Measurements from ENCODE around the gene MDH1B.
"Not testable (repeated sequence)": the region's sequence is repeated elsewhere in the genome, so short reads cannot be mapped to it uniquely, and the experiment has no call there.

Gene MDH1B

DNA sequence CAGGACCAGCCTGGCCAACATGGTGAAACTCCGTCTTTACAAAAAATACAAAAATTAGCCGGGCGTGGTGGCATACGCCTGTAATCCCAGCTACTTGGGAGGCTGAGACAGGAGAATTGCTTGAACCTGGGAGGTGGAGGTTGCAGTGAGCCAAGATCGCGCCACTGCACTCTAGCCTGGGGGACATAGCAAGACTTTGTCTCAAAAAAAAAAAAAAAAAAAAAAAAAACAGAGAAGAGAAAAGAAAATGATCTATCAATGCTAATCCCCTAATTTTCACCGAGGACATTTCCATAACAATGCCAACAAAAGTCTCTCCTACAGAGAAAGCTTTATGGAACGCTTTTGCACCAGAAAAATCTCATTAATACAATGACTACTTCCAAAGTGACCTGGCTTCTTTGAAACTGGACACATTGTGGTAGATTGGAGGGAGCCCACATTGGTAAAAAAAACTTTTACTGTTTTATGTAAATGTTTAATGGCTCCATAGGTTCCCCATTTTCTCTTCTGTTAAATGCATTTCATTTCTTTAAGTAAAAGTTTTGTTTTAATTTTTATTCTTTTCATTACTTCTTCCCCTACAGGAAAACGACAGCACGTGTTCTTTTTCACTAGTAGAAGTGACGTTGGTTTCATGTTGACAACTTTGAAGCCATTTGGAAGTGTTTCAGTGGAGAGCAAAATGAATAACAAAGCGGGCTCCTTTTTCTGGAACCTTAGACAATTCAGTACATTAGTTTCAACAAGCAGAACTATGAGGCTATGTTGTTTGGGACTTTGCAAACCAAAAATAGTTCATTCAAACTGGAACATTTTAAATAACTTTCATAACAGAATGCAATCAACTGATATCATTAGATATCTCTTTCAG is 1.2 kb upstream of the MDH1B start:
- DNase-seq = no peak

DNA sequence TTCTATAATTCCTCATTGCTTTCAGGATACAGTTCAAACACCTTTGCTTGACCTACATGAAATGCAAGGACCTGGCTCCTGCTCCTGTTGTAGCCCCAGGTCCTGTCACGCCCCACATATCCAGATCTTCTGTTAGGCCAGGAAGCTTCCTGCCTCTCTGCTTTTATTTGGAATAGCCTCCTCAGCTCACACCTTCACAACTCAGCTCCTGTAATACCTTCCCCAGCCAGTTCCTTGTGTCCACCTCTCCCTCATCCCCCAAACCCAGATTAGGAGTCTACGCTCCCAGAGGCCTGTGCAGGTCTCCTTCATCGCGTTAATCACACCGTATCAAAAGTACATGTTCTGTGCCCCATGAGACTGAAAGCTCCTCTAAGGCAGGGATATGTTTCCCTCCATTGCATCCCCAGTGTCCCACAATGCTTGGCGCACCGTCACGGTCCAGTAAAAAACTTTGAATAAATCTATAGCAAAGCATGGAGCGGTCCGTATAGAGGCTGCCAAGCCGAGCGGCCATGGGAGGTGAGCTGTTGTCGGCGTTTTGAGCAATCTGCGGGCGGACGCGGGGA is 371 bp downstream of the MDH1B start:
- DNase-seq = no peak

DNA sequence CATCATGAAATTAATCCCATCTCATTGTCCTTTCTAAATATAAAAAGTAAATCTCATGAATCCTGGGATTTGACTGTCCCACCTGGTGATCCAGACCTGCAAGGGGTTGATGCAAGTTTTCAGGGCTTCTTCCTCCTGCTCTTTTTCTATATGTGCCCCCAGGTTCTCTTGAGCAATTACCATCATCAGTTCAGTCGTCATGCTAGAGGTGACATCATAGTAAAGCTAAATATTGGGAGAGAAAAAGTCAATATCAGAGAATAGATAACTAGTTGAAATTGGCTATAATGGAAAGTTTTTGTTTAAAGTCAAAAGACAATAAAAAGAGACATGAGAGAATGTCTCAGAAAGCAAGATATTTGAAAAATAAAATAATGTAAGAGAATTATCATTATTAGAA is 8.3 kb downstream of the MDH1B start:
- DNase-seq = no peak

DNA sequence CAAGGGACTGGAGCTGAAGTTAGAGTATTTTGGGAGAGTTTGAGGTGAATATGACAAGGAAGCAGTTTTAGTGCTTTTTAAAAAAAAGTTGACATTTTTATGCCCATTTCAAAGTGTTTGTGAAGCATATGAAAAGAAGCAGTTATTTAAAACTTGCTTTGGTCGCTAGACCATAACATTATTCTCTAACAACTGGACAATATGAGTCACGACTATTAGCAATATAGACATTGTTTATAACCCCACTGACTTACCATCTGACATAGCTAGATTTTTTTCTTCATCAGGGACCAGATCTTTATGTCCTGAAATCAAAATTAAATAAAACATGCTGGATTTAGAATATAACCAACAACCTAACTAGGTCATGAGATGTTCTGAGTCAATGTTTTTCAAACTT is 24.3 kb downstream of the MDH1B start:
- no peak for DNase-seq

DNA sequence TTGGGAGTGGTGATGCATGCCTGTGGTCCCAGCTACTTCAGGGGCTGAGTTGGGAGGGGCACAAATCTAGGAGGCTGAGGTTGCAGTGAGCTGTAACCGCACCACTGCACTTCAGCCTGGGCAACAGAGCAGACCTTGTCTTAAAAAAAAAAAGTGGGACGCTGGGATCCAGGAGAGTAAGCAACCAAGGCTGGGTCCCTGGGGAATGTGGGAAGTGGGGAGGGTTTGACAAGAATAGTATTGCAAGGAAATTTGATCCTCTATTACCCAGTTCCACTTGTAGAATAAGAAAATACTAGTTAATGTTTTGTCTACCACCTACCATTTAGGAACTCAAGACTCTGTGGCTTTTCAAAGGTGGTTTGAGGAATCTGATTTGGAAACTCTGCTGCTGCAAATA is 25.9 kb downstream of the MDH1B start:
- no peak for DNase-seq

DNA sequence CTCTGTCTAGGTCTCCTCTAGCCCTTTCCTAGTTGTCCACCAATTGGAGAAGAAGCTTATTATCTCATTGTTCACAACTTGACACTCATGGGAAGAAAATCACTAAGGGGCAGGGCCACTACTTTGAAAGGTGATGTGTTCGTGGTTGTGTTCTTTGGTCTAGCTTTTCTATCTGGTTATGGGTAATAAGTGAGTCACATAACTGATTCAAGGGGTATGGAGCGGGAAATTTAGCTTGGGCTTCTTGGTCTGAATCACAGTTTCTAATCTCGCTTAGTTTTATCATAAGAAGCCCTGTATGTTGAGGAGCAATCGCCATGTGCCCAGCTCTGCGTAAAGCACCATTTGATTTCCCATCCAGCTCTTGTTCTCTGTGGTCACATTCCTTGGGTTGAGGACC is 28.2 kb downstream of the MDH1B start:
- DNase-seq = no peak

DNA sequence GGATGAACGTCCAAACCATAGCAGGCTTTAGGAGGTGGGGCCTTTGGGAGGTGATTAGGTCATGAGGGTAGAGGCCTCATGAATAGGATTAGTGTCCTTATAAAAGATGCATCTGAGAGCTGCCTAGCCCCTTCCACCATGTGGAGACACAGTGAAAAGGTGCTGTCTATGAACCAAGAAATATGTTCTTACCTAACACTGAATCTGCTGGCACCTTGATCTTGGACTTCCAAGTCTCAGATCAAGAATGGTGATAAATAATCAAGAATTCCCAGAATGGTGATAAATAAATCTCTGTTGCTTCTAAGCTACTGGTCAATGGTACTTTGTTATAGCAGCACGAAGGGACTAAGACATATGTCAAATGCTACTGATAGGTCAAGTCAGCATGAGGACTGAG is 31.8 kb downstream of the MDH1B start:
- no peak for DNase-seq

DNA sequence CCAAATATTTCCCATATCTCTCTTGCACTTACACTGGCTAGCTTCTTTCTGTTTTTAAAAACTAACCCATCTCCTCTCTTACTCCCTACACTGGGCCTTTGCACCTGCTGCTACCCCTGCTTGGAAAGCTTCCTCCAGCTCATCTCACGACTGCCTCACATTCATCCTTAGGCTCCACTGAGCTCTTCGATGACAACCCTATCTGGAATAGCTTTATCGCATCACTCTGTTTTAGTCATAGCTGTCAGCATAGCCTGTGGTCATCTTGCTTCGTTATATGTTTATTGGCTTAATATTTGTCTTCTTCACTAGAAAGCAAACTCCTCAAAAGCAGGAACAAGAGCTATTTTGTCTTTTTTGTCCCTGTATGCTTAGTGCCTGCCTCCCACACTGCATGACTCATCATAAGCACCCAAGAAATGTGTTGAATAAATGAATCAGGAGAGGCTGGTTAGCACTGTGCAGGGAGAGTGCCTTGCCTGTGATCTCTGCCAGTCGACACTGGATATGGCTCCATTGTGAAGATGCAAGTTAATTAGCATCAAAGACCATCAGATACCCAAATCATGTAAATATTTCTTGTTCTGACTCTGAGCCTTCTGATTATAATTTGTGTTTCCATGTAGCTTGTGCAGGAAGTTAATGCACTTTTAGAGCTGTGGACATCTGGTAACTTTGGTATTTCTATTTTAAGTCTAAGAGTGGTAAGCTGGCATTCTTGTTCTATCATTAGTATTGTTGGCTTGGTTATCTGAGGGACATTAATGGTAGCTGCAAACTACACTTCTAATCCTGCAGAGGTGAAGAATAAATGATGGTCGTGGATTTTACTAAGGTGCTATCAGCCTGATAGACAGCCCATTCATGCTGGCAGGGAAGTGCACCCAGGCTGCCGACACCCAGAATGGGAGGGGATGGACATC is 36.6 kb downstream of the MDH1B start:
- DNase-seq = peak; percentile 3

DNA sequence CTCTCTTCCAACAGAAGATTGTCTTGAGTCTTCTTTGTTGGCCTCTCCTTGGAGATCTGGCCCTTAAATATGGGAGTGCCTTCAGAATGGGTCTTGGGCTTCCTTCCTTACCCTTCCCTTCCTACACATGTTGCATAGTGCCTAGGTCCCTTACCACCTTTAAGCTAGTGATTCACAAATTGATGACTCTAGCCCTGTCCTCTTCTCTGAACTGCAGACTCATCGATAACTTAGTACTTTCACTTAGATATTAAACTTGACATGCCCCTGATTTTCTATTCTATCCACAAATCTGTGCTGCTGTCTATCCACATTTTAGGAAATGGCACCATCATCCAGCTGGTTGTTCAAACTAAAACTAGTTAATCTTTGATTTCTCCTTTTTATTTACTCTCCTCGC is 37.8 kb downstream of the MDH1B start:
- no peak for DNase-seq

DNA sequence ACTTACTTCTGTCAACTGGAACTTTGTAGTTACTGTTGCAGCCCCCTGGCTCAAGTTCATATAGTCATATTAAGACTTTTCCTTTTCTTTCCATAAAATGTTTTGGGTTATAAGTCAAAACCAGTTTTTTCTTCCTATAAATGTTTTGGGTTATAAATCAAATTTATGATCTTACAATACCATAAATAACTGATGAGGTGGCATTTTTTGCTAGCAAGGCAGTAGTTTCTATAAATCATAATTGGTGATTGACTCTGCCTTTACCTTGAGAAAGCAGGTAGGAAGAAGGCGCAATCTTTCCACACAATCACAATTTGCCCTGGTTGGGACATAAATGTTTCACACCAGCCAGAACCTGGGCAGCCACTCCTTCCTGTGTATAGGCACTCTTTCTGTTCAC is 41.8 kb downstream of the MDH1B start:
- DNase-seq = no peak

DNA sequence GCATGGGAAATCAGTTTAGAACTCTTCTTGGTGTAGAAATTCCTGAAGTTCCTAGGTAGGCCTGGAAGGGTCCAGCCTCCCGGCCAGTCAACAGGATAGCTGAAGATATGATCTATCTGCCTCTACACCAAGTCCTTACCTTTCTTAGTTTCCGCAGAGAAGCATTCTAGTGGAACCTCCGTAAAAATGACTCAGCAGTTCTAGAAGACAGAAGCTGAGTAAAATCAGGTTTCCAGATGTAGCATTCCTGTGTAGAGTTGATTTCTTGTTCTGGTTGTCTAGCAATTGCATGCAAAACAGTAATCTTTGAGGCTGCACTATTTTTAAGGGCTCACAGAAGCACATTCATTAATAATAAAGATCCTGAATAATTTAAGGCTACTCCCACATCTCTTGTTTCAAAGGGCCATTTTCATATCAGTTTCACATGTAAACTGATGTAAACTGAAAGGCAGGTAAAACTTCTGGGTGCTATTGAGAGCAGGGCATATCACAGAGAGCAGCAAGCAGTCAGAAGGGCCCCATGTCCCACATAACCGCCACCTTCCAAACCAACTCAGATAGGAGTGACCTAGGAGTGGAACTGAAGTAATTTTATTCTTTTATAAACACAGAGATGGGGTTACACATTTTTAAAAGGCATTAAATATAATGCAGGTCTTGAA is 43.7 kb downstream of the MDH1B start:
- DNase-seq = no peak

DNA sequence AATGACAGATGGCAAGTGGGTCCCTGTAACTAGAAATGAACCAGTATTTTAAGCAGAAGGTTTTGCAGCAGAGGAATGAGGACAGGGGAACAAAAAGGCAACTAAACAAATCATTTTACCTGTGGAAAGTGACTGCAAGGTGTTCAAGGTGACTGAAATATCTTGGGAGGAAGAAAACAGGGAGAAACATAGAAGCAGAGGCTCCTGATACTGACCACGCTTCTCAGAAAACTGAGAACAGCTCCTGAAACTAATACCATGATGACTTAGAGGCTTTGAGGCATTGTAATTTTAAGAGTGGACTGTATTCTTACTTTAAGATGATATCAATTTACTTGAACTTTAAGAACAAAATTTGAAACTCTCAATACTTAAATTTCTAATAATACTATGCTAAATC is 46.8 kb downstream of the MDH1B start, which contains the start of gene DYTN:
Gene DYTN (minus strand): TSS at position 101 of the 400 bp plus-strand sequence. CDS start 117 bp downstream, outside the sequence.
- DNase-seq = no peak

DNA sequence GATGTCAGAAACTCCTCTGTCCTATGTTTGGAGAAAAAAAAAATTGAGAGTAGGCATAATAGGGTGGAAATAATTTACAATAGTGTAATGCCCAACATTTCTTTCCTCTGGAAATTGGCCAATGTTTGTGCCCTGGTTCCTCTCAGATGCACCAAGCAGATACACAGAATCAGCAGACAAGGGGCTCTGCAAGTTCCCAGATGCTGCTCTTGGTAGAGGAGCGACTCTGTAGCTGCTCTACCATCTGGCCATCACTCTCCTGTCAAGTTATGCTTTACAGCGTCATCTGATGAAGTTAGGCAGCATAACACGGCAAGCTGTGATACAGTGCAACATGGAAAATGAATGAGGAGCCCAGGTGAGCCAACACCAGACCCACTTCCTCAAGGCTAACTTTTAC is 48.5 kb downstream of the MDH1B start:
- DNase-seq = no peak

DNA sequence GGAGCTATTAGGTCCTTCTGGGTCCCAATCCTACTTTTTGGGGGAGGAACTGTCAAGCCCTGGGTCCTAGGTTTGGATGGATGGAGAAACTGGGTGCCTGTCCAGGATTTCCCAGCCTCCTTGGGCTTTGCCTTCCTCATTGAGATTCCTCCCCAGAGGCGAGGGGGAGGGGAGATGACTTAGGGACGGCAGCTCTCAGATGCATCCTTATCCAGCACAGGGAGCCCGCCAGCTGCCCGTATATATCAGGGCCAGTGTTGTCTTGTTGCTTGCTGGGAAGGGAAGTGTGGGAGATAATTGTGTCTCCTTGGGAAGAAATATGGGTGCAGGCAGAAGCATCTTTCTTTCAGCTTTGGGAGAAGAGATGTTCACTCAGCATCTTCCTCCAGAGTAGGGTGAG is 49.9 kb downstream of the MDH1B start:
- not testable (repeated sequence) for DNase-seq

DNA sequence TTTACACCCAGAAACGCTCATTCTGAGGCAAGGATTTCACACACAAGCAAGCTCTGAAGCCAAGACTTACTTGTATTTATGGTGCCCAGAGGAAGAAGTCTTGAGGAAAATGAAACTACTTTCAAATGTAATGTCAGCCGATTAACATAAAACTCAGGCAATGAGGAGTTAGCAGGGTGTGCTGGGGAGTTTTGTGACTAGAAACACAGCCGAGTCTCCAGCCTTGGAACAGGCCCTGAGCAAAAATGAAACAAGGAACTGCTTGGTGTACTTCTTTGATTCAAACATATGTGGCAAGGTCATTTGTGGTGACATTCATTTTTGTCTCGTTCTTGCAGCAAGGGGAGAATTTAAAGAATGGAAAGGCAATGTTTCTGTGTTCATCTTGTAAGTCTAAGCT is 51.4 kb downstream of the MDH1B start:
- no peak for DNase-seq

DNA sequence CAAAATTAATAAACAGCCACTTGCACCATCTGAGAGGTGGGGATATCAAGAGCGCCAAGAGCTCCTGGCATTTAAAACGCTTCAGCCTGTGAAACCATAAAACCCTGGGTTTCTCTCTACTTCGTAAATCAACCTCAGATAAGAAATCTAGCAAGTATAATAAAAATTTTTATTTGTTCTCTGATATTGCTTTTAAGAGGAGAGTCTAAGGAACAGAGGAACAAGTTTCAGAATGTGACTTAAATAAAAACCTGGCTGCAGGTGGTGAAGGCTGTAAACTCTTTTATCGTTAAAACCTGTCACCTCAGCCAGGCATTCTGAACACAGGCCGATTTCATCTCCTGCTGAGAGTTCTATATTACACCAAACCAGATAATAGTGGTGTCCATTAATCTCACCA is 56.8 kb downstream of the MDH1B start:
- DNase-seq = no peak

DNA sequence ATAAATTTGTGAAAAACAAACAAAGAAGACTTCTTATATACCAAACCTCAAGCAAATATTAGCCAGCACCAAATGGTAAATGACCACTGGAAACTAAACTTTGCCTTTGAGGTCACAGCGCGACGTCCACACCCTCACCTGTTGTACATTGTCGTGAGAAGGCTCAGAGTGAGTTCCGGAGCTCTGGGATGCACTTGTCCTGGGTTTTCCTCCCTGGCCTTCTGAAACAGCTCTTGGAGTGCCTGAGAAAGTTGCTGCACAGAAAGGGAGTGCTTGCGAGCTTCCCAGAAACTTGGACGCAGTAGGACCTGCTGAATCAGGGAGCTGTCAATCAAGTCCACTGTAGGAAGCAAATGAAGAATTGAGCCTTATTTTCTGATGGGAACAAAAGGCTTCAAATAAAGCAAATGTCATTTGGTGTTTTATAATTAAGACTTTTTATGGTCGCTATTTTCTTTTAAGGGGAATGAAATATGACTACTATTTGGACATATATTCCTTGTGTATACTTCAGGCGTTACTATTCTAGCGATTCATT is 57.9 kb downstream of the MDH1B start:
- no peak for DNase-seq

DNA sequence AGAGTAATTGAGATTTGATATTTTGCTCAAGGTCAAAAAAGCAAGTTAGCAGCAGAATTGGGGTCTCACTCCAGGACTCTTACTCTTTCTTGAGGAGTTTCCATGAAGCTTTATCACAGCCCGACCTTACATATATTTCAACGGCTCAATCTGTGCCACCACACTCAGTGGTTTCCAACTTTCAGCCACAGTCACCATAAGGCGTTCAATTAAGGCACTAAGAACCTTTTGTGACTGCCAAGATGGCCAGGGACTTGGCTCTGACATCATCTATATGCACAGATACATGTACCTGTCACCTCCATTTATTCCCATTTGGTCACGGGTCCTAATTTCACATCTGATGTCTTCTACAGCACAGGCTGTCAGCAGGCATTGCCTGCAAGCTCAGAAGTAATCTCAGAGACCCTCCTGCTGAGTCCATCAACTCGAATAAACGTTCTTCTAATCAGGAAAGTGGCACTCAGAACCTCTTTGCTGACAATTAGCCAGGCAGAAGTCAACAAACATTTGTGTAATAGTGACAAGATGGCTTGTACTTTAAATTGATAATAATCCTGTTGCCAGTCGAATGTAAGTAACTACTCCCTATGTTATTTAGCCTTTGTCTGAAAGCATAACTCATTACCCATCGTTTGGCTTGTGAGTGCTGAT is 63.0 kb downstream of the MDH1B start:
- DNase-seq = no peak

DNA sequence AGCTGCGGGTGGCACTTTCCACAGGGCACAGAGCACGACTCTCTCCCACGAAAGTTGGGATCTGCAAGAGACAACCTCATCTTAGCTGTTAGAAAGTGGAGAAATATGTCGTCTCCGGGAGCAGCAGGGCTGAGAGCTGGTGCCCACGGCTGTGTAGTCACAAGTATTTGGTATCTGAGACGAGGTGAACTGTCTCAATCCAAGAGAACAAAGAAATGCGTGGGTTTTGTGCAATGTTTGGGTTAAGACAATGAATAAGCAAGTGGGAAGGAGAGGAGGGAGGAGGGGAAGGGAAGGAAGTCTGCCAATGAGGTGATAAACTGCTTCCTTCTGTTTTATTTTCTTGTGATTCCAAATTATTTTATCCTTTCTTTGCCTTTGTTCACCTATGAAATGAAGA is 65.0 kb downstream of the MDH1B start:
- no peak for DNase-seq

DNA sequence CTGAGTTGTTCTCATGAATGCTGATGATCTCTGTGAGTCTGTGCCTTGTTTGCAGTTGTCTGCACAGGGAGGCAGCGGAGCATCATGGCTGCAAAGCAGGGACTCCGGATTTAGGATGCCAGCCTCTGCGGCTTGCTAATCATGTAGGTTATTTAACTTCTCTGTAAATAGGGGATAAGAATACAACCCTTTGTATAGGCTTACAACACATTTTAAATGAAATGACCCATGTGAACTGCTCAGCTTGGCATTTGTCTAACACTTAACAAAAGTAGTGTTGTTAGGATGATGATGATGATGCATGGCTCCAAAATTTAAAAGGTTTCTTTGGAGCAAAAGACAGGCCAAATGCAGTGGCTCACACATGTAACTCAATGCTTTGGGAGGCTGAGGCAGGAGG is 66.3 kb downstream of the MDH1B start:
- DNase-seq = no peak

DNA sequence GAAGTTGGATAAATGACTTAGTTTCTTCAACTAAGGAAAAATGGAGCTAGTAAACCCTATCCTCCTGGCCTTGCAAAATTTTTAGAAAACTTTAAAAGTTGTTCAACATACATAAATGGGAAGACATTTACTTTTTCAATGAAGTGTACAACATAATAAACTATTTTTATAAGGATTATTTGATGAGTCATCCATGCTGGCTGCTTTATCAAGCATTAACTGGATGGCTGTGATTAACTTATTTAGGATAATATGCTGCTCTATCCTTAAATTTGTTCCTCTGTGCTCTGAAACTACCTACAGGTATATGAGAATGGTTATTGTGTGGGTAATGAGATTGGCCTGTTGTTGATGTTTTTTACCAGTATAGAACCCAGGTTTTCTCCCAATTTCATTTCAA is 68.2 kb downstream of the MDH1B start:
- no peak for DNase-seq

Measured in fibroblast of skin of back (primary cell).